ENCODE data around the gene CAMTA1.

CAMTA1 gene

DNA sequence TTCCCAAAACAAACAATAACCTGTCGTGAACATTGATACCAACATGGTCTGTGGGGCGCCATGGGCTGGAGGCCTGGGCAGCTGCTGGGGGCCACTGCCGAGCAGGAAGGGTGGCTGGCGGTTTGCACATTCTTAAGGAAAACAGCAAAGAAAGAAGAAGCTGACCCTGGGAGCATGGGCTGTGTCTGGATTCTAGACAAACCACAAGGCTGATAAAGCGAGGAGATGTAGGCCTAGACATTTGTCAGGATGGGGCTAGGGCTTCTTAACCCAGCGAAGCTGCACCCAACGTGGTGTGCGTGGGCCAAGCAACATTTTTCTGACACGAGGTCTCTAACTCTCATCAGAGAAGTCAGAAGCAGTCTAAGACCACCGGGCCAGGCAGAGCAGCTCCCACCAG is 663.7 kb downstream of the CAMTA1 start:
- H3K4me3 ChIP-seq (ENCODE audit: low read depth, low read length), result no peak overlapping the region
- TF ChIP-seq, protein P1, sequence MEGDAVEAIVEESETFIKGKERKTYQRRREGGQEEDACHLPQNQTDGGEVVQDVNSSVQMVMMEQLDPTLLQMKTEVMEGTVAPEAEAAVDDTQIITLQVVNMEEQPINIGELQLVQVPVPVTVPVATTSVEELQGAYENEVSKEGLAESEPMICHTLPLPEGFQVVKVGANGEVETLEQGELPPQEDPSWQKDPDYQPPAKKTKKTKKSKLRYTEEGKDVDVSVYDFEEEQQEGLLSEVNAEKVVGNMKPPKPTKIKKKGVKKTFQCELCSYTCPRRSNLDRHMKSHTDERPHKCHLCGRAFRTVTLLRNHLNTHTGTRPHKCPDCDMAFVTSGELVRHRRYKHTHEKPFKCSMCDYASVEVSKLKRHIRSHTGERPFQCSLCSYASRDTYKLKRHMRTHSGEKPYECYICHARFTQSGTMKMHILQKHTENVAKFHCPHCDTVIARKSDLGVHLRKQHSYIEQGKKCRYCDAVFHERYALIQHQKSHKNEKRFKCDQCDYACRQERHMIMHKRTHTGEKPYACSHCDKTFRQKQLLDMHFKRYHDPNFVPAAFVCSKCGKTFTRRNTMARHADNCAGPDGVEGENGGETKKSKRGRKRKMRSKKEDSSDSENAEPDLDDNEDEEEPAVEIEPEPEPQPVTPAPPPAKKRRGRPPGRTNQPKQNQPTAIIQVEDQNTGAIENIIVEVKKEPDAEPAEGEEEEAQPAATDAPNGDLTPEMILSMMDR (IDR thresholded peaks at IDR 0.05; ENCODE audit: low read depth, low read length), result no peak

DNA sequence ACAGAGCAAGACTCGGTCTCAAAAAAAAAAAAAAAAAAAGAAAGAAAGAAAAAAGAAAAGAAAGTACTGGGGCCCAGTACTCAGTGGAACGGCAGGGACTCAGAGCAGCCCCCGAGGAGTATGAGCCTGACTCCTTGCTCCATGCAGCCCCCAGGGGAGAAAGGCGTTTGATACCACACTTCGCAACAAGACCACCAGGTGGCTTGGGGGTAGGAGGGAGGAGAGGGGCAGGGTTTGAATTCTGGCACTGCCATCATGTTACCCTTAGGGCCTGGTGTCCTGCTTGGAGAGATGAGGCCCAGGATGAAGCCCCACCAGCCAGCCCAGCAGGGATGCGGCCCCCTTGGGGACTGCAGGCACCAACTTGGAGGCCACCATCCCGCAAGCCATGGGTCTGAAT is 664.5 kb downstream of the CAMTA1 start:
- H3K4me3 ChIP-seq (ENCODE audit: low read depth, low read length), result no peak overlapping the region
- TF ChIP-seq, protein P1 (IDR thresholded peaks at IDR 0.05; ENCODE audit: low read depth, low read length), result no peak

DNA sequence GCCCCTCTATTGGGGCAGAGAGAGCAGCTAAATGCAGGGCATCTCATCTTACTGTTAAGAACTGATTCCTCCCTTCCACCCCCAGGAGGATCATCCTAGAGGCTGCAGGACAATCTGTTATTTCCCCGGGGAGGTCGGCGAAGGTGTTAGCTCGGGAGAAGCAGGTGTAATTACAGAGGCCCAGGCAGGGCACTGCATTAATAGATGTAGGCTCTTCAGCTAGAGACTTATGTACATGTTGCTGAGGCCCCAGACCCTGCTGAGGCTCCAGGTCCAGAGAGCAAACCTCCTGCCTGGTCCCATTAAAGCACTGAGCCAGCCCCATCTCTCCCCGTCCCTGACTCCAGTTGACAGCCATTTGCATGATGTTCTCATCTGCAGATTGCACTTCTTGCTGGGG is 665.6 kb downstream of the CAMTA1 start:
- TF ChIP-seq, protein P1 (IDR thresholded peaks at IDR 0.05; ENCODE audit: low read depth, low read length), result no peak
- H3K4me3 ChIP-seq (ENCODE audit: low read depth, low read length), result no peak overlapping the region

DNA sequence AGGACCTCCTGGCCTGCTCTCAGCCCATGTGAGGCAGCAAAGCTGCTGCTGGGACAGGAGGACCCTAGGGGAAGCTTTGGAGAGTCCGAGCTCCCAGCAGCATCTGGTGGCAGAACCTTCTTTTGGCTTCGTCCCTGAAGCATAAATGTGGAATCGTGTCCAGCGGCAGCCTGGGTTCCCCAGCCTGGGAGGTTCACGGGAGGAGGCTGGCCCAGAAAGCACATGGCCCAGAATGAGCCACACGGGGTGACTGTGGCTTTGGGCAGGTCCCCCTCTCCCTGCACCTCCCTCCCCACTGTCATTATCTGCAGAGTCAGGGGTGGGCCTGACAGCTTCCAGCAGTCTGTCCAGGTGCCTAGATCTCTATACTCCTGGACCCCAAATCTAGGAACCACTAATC is 667.8 kb downstream of the CAMTA1 start:
- TF ChIP-seq, protein P1 (IDR thresholded peaks at IDR 0.05; ENCODE audit: low read depth, low read length), result no peak
- H3K4me3 ChIP-seq (ENCODE audit: low read depth, low read length), result no peak overlapping the region

DNA sequence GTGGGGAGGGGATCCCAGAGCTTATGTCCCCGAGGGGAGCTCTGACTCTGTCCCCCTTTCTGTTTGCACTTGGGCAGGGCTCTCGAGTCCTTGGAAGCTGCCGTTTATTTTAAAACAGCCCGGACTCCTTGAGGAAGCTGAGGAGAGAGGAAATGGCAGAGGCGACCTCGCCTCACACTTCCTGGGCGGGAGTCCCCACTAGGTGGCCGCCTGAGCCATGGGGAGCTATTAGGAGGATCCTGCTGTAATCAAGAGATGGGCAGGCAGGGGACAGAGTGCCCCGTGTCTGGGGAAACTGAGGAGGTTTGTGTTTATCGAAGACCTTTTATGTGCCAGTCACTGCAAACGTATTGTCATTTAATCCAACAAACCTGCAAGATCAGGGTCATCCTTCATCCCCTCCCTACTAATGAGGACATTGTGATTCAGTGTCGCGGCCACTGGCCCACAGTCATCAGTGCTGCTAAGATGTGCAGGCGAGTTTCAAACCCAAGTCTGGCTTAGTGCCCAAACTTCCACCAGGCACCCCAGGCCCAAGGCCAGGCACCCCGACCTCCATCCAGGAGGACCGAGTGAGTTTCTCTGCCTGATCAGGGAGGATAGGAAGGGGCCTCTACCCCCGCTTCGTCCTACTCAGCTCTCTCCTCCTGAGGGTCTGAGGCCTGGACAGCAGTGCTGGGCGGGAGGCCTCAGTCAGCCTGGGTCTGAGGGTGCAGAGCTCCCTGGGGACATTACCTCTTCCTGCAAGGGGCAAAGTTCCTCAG is 669.0 kb downstream of the CAMTA1 start:
- TF ChIP-seq, protein P1 (IDR thresholded peaks at IDR 0.05; ENCODE audit: low read depth, low read length), result peak; percentile 26; the same call in 1 of the 2 replicates
- no peak overlapping the region for H3K4me3 ChIP-seq (ENCODE audit: low read depth, low read length)

DNA sequence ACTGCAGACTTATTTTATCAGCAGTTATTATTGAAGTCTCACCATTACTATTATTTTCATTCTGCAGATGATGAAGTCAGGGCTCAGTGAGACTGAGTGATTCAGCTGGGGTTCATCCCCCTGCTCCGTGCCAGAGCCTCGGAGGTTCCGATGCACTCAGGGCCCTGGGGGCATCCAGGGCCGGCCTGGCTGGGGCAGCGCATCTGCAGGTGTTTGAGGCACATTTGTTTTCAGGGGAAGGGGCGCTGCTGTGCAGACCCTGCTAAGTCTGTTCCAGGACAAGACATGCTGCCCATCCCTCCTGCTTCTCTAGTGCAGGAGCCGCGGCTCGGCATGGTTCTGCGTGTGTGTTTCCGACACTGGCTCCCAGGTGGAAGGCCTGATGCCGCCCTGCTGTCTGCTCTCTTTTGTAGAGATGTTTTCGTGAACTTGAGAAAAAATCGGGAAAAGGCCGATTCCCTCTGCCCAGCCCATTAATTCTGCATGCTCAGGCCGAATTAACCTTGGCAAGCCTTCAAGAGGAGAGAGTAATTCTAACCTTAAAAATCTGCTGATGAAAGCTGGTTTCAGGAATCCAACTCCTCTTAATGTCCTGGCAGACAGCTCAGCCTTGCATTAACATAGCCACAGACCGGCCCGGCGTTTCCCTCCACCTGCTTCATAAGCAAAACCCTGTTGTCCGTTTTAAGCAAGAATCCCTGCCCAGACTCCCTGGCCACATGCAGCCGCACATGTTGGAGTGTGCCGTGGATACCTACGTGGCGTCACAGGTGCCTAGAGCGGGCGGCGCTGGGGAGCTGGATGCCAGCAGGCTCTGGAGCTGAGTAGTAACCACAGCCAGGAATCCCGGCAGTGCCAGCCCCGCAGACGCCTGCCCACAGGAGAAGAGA is 669.9 kb downstream of the CAMTA1 start:
- H3K4me3 ChIP-seq (ENCODE audit: low read depth, low read length), result no peak overlapping the region
- TF ChIP-seq, protein P1 (IDR thresholded peaks at IDR 0.05; ENCODE audit: low read depth, low read length), result no peak

All from WI38 (cell line).